HepG2 (cell line): ENCODE data around the gene DIPK1A.

Source experiments
- HNRNPH1 ChIP-seq: fragments of 200-400 bp; formaldehyde crosslinking; optimal IDR thresholded peaks from 2 replicates; pipeline ENCODE3; 2017; ENCODE audit warnings: mild to moderate bottlenecking, low read depth, low read length
- KLF6 ChIP-seq: IDR thresholded peaks from 2 replicates; pipeline ENCODE4 v1.8.0; 2016; ENCODE audit warnings: missing biosample characterization, missing genetic modification reagents
- ZNF781 ChIP-seq: sonication (generic); formaldehyde crosslinking; IDR thresholded peaks from 2 replicates; pipeline ENCODE4 v1.5.1; 2020; ENCODE audit warnings: borderline replicate concordance, mild to moderate bottlenecking, missing genetic modification reagents; ENCODE audit errors: not compliant biosample characterization
- ZSCAN9 ChIP-seq: IDR thresholded peaks from 2 replicates; pipeline ENCODE4 v1.6.1; 2016; ENCODE audit warnings: borderline replicate concordance
- TF ChIP-seq, protein P1 (sequence below): sonication (generic); formaldehyde crosslinking; IDR thresholded peaks from 2 replicates; pipeline ENCODE4 v1.4.0; 2020; ENCODE audit warnings: missing genetic modification reagents
- TF ChIP-seq, protein P2 (sequence below): IDR thresholded peaks from 2 replicates; pipeline ENCODE4 v1.6.1; 2012; ENCODE audit warnings: inconsistent platforms

DNA sequence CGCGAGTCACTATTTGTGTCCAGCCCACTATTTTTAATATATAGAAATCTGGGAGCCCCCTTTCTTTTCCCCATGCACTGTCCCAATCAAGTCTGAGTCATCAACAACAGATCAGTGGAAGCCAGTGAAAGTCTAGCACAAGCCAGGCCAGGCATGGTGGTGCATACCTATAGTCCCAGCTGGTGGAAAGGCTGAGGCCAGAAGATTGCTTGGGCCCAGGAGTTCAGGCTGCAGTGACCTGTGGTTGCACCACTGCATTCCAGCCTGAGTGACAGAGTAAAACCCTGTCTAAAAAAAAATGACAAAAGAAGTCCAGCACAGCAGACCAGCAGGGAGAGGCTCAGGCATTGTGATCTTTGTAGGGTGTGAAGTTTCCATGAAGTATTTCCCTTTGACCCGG, 138.4 kb downstream of the DIPK1A start:
- TF ChIP-seq, protein P1, sequence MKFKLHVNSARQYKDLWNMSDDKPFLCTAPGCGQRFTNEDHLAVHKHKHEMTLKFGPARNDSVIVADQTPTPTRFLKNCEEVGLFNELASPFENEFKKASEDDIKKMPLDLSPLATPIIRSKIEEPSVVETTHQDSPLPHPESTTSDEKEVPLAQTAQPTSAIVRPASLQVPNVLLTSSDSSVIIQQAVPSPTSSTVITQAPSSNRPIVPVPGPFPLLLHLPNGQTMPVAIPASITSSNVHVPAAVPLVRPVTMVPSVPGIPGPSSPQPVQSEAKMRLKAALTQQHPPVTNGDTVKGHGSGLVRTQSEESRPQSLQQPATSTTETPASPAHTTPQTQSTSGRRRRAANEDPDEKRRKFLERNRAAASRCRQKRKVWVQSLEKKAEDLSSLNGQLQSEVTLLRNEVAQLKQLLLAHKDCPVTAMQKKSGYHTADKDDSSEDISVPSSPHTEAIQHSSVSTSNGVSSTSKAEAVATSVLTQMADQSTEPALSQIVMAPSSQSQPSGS (CRISPR knock-in tag): no peak
- TF ChIP-seq ZNF781 (no peak), ZSCAN9 (CRISPR knock-in tag) (no peak), KLF6 (CRISPR knock-in tag) (no peak), HNRNPH1 (no peak)
- TF ChIP-seq, protein P2, sequence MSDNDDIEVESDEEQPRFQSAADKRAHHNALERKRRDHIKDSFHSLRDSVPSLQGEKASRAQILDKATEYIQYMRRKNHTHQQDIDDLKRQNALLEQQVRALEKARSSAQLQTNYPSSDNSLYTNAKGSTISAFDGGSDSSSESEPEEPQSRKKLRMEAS: no peak
